HepG2 (cell line): ENCODE measurements around the gene GABRG3. TPM values are rescaled to one million over a fixed set of nuclear protein-coding genes. Genes with fewer than 3 reads are reported as not detected.

Experiments
- ATAC-seq: fragments of 200-7000 bp; cut with Tn5 transposase; 3 replicates; pipeline ENCODE4 v1.9.1; 2020; ENCODE audit warnings: mild to moderate bottlenecking, moderate library complexity
- BruUV-seq: library from RNA; stranded (reverse); fragments of 400-500 nt; replicated peaks from 2 replicates; lab custom pipeline; 2021; lab: Mats Ljungman, UMichigan
- CTCF ChIA-PET: fragments of 300-600 bp; formaldehyde crosslinking; extraction: SDS; loops from one replicate; lab custom pipeline; 2021; ENCODE audit warnings: low total read pairs, inconsistent platforms, low intra/inter-chr PET ratio; lab: Yijun Ruan, JAX
- POLR2A ChIA-PET: fragments of 350-600 bp; sonication (Branson Sonifier 250); formaldehyde crosslinking; loops from one replicate; lab custom pipeline; 2020; ENCODE audit warnings: antibody characterized with exemption, inconsistent platforms; lab: Yijun Ruan, JAX
- DNase-seq: peaks from one replicate; pipeline ENCODE4 v3.0.0-alpha.2; 2015; ENCODE audit warnings: low spot score
- FAIRE-seq: peaks from 3 replicates; lab custom pipeline; 2011; peaks lifted over from hg19 to GRCh38; lab: Jason Lieb, UNC
- H2AFZ ChIP-seq: one replicate; pipeline ENCODE4 v1.6.1; 2011; ENCODE audit warnings: low read length, inconsistent platforms
- H3K27ac ChIP-seq: fragments of 300-600 bp; 3 replicates; pipeline ENCODE4 v1.8.0; 2011; ENCODE audit warnings: mixed run types, mild to moderate bottlenecking, mixed read lengths, low read length, inconsistent platforms; ENCODE audit not compliant: insufficient read depth; ENCODE audit errors: extremely low read length
- H3K27me3 ChIP-seq, 2 experiments: fragments of 200-600 bp in 1 of 2; 2 replicates in 1 of 2; 3 replicates in 1 of 2; pipeline versions ENCODE4 v1.6.0 to v1.8.0; 2011; ENCODE audit warnings: low read length in 2 of 2, mild to moderate bottlenecking in 2 of 2, moderate library complexity in 2 of 2, inconsistent platforms in 1 of 2; ENCODE audit not compliant: insufficient read depth in 2 of 2, control insufficient read depth in 1 of 2
- H3K36me3 ChIP-seq, 2 experiments: fragments of 200-600 bp in 1 of 2; replicated peaks in 1 of 2; 2 replicates in 1 of 2; 3 replicates in 1 of 2; pipeline versions ENCODE4 v1.5.1 to v1.8.0; 2011; ENCODE audit warnings: low read length in 2 of 2, inconsistent platforms in 1 of 2; ENCODE audit not compliant: insufficient read depth in 2 of 2, control insufficient read depth in 1 of 2
- H3K4me1 ChIP-seq: 2 replicates; pipeline ENCODE4 v1.5.1; 2012; ENCODE audit warnings: low read length, inconsistent platforms; ENCODE audit not compliant: insufficient read depth
- H3K4me2 ChIP-seq: 2 replicates; pipeline ENCODE4 v1.6.0; 2011; ENCODE audit warnings: low read depth, low read length, inconsistent platforms
- H3K4me3 ChIP-seq, 3 experiments: fragments of 200-600 bp in 1 of 3; sonication (generic), shearing (Covaris generic) in 1 of 3; replicated peaks in 1 of 3; 2 replicates each; pipeline ENCODE4 v1.5.1; 2011 to 2016; ENCODE audit warnings: low read length in 3 of 3, inconsistent platforms in 2 of 3, low read depth in 2 of 3, mild to moderate bottlenecking in 2 of 3, control low read depth in 1 of 3, mixed read lengths in 1 of 3; ENCODE audit not compliant: insufficient read depth in 1 of 3
- H3K79me2 ChIP-seq: one replicate; pipeline ENCODE4 v1.6.1; 2011; ENCODE audit warnings: low read length, inconsistent platforms; ENCODE audit not compliant: insufficient read depth
- H3K9ac ChIP-seq: 2 replicates; pipeline ENCODE4 v1.6.0; 2011; ENCODE audit warnings: mild to moderate bottlenecking, low read depth, low read length, inconsistent platforms; ENCODE audit not compliant: insufficient read depth
- H3K9me3 ChIP-seq: 2 replicates; pipeline ENCODE4 v1.5.1; 2012; ENCODE audit warnings: mild to moderate bottlenecking, low read length
- H4K20me1 ChIP-seq: 2 replicates; pipeline ENCODE4 v1.6.0; 2011; ENCODE audit warnings: inconsistent platforms, mild to moderate bottlenecking, low read length, moderate library complexity; ENCODE audit not compliant: insufficient read depth
- ELF3 ChIP-seq: IDR thresholded peaks from 2 replicates; pipeline ENCODE4 v1.6.1; 2016; ENCODE audit warnings: missing genetic modification reagents, missing compliant biosample characterization
- NFE2L1 ChIP-seq: sonication (generic); formaldehyde crosslinking; IDR thresholded peaks from 2 replicates; pipeline ENCODE4 v1.4.0; 2020; ENCODE audit warnings: missing genetic modification reagents, mild to moderate bottlenecking, borderline replicate concordance
- NFKBIZ ChIP-seq: IDR thresholded peaks from 2 replicates; pipeline ENCODE4 v1.6.1; 2018; ENCODE audit warnings: missing genetic modification reagents, missing compliant biosample characterization
- RBM39 ChIP-seq: fragments of 200-400 bp; formaldehyde crosslinking; IDR thresholded peaks from one replicate; pipeline ENCODE4 v1.6.1; 2018; ENCODE audit warnings: antibody characterized with exemption, mild to moderate bottlenecking, low read depth, low read length; ENCODE audit not compliant: poor library complexity, severe bottlenecking
- RFX5 ChIP-seq: IDR thresholded peaks from 2 replicates; pipeline ENCODE4 v1.6.1; 2011; ENCODE audit warnings: low read depth, low read length, improper control_type of control experiment
- SMC3 ChIP-seq: IDR thresholded peaks from 2 replicates; pipeline ENCODE4 v1.6.1; 2011; ENCODE audit warnings: low read length, improper control_type of control experiment
- ZNF138 ChIP-seq: sonication (generic); formaldehyde crosslinking; IDR thresholded peaks from 2 replicates; pipeline ENCODE4 v1.5.0; 2020; ENCODE audit warnings: mild to moderate bottlenecking, low read depth, missing genetic modification reagents
- ZNF550 ChIP-seq: sonication (generic); formaldehyde crosslinking; IDR thresholded peaks from 2 replicates; pipeline ENCODE4 v1.4.0; 2020; ENCODE audit warnings: mild to moderate bottlenecking, missing genetic modification reagents, borderline replicate concordance
- ZNF576 ChIP-seq: sonication (generic); formaldehyde crosslinking; IDR thresholded peaks from 2 replicates; pipeline ENCODE4 v1.4.0; 2020; ENCODE audit warnings: mild to moderate bottlenecking, missing genetic modification reagents
- ZNF605 ChIP-seq: sonication (generic); formaldehyde crosslinking; IDR thresholded peaks from 2 replicates; pipeline ENCODE4 v1.8.0; 2022; ENCODE audit warnings: mild to moderate bottlenecking, missing genetic modification reagents
- ZNF674 ChIP-seq: sonication (generic); formaldehyde crosslinking; IDR thresholded peaks from 2 replicates; pipeline ENCODE4 v1.5.0; 2020; ENCODE audit warnings: low read depth, mild to moderate bottlenecking, missing genetic modification reagents
- ZNF75D ChIP-seq: sonication (generic); formaldehyde crosslinking; IDR thresholded peaks from 2 replicates; pipeline ENCODE4 v1.8.1; 2023; ENCODE audit warnings: missing genetic modification reagents, mild to moderate bottlenecking, borderline replicate concordance
- WGBS: methylation state at CpG from one replicate; pipeline ENCODE4 v1.1.6; 2017; ENCODE audit warnings: low lambda C conversion rate; 5-methylcytosine and 5-hydroxymethylcytosine counted together
- in situ Hi-C: cut with HindIII; loops from 2 replicates; pipeline ENCODE4 v1.10.0; 2017; ENCODE audit warnings: low pct_unique_long_range_greater_than_20kb; ENCODE audit not compliant: extremely low pct_ligation_motif_present
- intact Hi-C: fragments of 100-400 bp; cut with micrococcal nuclease; formaldehyde crosslinking; loops from one replicate; pipeline ENCODE4 v1.10.0; 2022; ENCODE audit not compliant: unreplicated experiment
- polyA plus RNA-seq, 8 experiments: library from polyadenylated mRNA; depleted of rRNA in 3 of 8; stranded (reverse) in 7 of 8; unstranded in 1 of 8; fragments of >200 nt; fragmentation: Illumina TruSeq in 4 of 8; extraction: Trizol in 4 of 8; gene quantifications; 2 replicates each; pipeline versions ENCODE4 v1.2.1 to v1.2.3, GENCODE V29; 2011 to 2016; ENCODE audit warnings: low read depth in 4 of 8, missing spikeins in 1 of 8, mixed read lengths in 1 of 8; ENCODE audit not compliant: insufficient read depth in 1 of 8
- total RNA-seq, 5 experiments: library from RNA; depleted of rRNA; stranded (reverse); fragments of >200 nt; fragmentation: Illumina TruSeq; extraction: Trizol; gene quantifications; 2 replicates each; pipeline ENCODE4 v1.2.3, GENCODE V29; 2016; ENCODE audit warnings: low read depth in 1 of 5

Gene GABRG3
- total and polyA plus RNA-seq, 2 of the 13 experiments (the other 11 are each of a cell fraction or from before 2014, with no cell fraction given) = not detected

DNA sequence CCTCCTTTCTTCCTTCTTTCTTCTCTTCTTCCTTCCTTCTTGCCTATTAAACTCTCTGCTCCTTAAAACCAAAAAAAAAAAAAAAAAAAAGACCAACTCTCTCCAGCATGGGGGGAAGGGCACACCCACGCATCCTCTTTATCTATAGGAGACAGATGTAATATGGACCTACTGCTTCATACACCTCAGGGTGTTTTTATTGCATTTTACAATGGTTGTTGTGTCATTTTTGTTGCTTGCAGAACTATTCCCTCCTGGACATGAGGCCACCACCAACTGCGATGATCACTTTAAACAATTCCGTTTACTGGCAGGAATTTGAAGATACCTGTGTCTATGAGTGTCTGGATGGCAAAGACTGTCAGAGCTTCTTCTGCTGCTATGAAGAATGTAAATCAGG lies 561.4 kb downstream of the GABRG3 start:
- Histone ChIP-seq H3K4me1 (no peaks in the 10 kb centered on the region), H3K79me2 (no peaks in the 10 kb centered on the region), H3K36me3 (no peaks in the 10 kb centered on the region), H3K4me2 (no peak overlapping the region), H3K27me3 (no peaks in the 10 kb centered on the region), H4K20me1 (no peaks in the 10 kb centered on the region), H3K9ac (no peak overlapping the region), H3K9me3 (peaks cover 20% of the 10 kb centered on the region), H3K27ac (no peak overlapping the region), H2AFZ (no peak overlapping the region), H3K4me3 (no peak overlapping the region)
- DNase-seq (no peak), ATAC-seq (no peak), FAIRE-seq (no peak)
- 22% methylated on average over 3 of the region's 3 CpGs for WGBS
- POLR2A ChIA-PET = no interaction called here
- intact Hi-C loops = no loop called here
- TF ChIP-seq ZNF550 (CRISPR knock-in tag) (no peak), ELF3 (CRISPR knock-in tag) (no peak), NFE2L1 (no peak)
- BruUV-seq = no TSS peak
- CTCF ChIA-PET = no interaction called here
- in situ Hi-C loops = no loop called here

DNA sequence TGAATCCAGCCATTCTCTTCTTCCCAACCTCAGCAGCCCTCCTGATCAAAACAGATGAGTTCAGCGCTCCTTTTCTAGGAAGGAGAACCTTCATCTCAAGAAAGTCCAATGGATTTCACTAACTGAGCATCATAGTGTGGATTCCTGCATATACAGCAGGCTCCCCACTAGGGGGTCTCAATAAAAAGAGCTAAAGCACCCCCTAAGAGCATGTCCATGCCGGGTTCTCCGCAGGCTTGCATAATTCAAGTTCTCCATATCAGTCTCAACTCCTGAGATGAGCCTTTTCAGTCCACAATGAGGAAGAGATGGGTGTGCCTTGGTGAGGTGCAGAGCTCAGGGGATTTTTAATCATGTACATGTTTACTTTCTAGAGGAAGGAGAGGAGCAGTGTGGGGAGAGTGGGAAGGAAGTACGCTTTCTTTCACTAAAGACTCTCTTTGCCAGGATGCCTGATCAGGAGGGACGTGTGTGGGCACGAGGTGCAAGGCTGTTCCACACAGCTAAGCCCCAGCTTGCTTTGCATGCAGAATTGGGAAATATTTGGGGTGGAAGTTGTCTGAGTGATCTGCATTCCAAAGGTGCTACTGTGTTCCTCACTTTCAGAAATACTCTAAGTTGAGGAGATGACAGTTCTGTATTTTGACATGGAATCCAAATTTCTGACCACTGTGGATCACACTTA lies 564.6 kb downstream of the GABRG3 start:
- Histone ChIP-seq H2AFZ (no peak overlapping the region), H3K9me3 (peaks cover 14% of the 10 kb centered on the region), H3K4me3 (no peak overlapping the region), H3K79me2 (no peaks in the 10 kb centered on the region), H3K4me1 (no peaks in the 10 kb centered on the region), H3K27me3 (no peaks in the 10 kb centered on the region), H3K27ac (no peak overlapping the region), H3K9ac (no peak overlapping the region), H3K4me2 (no peak overlapping the region), H4K20me1 (no peaks in the 10 kb centered on the region), H3K36me3 (no peaks in the 10 kb centered on the region)
- FAIRE-seq = no peak
- in situ Hi-C loops (no loop called here), intact Hi-C loops (no loop called here)
- no peak for ATAC-seq
- BruUV-seq = no TSS peak
- POLR2A ChIA-PET = no interaction called here
- WGBS = 0% methylated on average over 6 of the region's 6 CpGs
- CTCF ChIA-PET = no interaction called here
- DNase-seq = no peak
- TF ChIP-seq ZNF75D (CRISPR knock-in tag) (no peak), ZNF605 (CRISPR knock-in tag) (no peak), NFKBIZ (CRISPR knock-in tag) (no peak), ELF3 (CRISPR knock-in tag) (no peak), ZNF138 (CRISPR knock-in tag) (no peak), RBM39 (no peak), SMC3 (no peak), RFX5 (no peak), ZNF576 (CRISPR knock-in tag) (no peak), ZNF674 (no peak)
